Measurements from ENCODE around the gene PTCHD1. TPM values are rescaled to one million over a fixed set of nuclear protein-coding genes. Genes with fewer than 3 reads are reported as not detected.

The PTCHD1 gene
- total RNA-seq, 2 experiments from 2014 or later = not detected

GRCh38 chrX:23451266-23451665 lies 116.6 kb downstream of the PTCHD1 start:
- Mint-ChIP-seq H3K4me3 (no peak overlapping the region), H3K9me3 (no peaks in the 10 kb centered on the region), H3K27ac (no peak overlapping the region), H3K27me3 (ENCODE audit: low read depth) (no peaks in the 10 kb centered on the region), H3K4me1 (ENCODE audit: low read depth) (no peaks in the 10 kb centered on the region), H3K36me3 (ENCODE audit: low read depth) (no peaks in the 10 kb centered on the region)
- no peak for DNase-seq
- CTCF ChIA-PET = no interaction called here
- intact Hi-C loops (cut with micrococcal nuclease) = no loop called here

All from activated naive CD4-positive, alpha-beta T cell treated with anti-CD3 and anti-CD28 coated beads for 36 hours (primary cell).